ENCODE measurements around the gene PPP2R2D. TPM values are rescaled to one million over a fixed set of nuclear protein-coding genes. Genes with fewer than 3 reads are reported as not detected.

The PPP2R2D gene
- total and polyA plus RNA-seq, 2 donors: 29.3 to 32.3 TPM

DNA sequence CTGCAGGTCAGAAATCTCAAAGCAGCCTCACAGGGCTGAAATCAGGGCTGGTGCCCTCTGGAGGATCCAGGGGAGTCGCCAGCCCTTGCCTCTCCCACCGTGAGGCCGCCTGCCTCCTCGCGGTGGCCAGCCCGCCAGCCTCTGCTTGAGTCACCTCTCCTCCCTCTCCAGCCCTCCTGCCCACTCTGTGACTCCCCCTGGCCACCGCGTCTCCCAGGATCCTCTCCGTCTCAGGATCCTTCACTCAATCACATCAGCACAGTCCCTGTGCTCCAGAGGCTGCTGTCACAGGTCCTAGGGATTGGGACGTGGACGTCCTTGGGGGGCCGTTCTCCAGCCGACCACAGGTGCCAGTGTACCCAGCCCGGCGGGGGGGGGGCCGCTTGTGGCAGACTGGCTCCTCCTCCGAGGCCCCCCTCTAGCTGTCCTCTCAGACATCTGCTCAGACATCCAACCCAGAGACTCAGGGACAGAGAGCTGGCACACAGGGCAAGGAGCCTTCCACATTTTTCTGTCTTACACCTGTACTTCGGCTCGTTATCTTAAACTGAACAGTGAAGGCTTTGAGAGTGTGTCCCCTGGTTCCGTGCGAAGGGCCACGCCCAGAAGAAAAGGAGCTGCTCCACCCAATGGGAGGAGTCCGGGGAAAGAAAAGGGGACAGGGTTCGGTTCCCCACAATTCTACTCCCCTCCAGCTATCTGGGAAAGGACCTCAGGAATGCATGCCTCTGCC lies 9.4 kb upstream of the PPP2R2D start:
- WGBS: 62% methylated on average over 24 of the region's 24 CpGs
- H3K27ac ChIP-seq (ENCODE audit: low read depth in 1 of 2, low read length in 1 of 2): no peak overlapping the region
- no peak for DNase-seq (ENCODE audit: low read depth in 6 of 9, low spot score in 9 of 9)
- H3K9me3 ChIP-seq (ENCODE audit: control insufficient read depth in 2 of 2, insufficient read depth in 1 of 2, low read length in 1 of 2): no peaks in the 10 kb centered on the region
- no peak overlapping the region for H3K4me3 ChIP-seq (ENCODE audit: low read length in 2 of 2)
- no peaks in the 10 kb centered on the region for H3K4me1 ChIP-seq (ENCODE audit: control insufficient read depth in 2 of 2, insufficient read depth in 2 of 2, low read length in 2 of 2)
- peaks cover 3 to 22% of the 10 kb centered on the region in 2 donors for H3K27me3 ChIP-seq (ENCODE audit: control insufficient read depth in 2 of 2, insufficient read depth in 1 of 2, low read length in 1 of 2)
- no peaks in the 10 kb centered on the region for H3K36me3 ChIP-seq (ENCODE audit: control insufficient read depth in 2 of 2, insufficient read depth in 2 of 2, low read length in 1 of 2)

DNA sequence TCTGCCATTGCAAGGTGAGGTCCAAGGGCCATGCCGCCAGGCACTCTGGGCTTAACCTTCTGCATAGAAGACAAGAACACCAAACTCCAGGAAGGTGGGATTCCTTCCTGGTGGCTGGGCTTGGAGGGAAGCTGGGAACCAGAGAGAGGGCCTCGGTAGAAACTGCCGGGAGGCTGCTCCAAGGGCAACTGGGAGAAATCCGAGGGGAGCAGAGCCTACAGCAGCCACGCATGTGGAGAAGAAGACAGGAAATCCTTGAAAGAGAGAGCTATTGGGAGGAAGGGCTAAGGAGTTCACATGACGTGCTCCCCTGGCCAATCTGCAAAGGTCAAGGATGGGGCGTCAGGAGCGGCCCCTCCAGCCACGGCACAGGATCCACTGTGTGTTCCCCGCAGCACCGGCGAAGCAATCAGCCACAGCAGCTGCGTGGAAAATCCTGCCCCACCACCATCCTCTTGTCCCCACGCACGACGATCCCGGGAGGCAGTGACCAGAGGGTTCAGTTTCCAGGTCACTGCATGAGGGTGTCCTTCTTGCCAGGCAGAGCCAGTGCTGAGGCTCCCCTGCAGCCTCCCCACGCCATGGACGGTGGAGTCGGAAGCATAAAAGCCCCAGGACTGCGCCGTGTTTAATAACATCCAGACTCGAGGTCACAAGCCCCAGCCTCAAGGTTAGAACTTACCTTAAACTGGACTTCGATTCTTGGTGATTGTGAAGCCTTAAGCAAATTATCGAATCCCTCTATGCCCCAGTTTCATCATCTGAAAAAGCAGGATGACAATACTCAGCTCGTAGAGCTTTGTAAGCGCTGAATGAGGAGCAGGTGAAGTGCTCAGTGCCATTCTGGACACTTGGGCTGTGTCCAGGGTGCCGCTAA lies 8.6 kb upstream of the PPP2R2D start:
- Histone ChIP-seq H3K9me3 (ENCODE audit: control insufficient read depth in 2 of 2, insufficient read depth in 1 of 2, low read length in 1 of 2) (no peaks in the 10 kb centered on the region), H3K36me3 (ENCODE audit: control insufficient read depth in 2 of 2, insufficient read depth in 2 of 2, low read length in 1 of 2) (no peaks in the 10 kb centered on the region), H3K27ac (ENCODE audit: low read depth in 1 of 2, low read length in 1 of 2) (no peak overlapping the region), H3K27me3 (ENCODE audit: control insufficient read depth in 2 of 2, insufficient read depth in 1 of 2, low read length in 1 of 2) (peaks cover 0 to 22% of the 10 kb centered on the region in 2 donors), H3K4me1 (ENCODE audit: control insufficient read depth in 2 of 2, insufficient read depth in 2 of 2, low read length in 2 of 2) (peaks cover 0 to under 1% of the 10 kb centered on the region in 2 donors), H3K4me3 (ENCODE audit: low read length in 2 of 2) (no peak overlapping the region)
- no peak for DNase-seq (ENCODE audit: low read depth in 6 of 9, low spot score in 9 of 9)
- 88% methylated on average over 28 of the region's 28 CpGs for WGBS

DNA sequence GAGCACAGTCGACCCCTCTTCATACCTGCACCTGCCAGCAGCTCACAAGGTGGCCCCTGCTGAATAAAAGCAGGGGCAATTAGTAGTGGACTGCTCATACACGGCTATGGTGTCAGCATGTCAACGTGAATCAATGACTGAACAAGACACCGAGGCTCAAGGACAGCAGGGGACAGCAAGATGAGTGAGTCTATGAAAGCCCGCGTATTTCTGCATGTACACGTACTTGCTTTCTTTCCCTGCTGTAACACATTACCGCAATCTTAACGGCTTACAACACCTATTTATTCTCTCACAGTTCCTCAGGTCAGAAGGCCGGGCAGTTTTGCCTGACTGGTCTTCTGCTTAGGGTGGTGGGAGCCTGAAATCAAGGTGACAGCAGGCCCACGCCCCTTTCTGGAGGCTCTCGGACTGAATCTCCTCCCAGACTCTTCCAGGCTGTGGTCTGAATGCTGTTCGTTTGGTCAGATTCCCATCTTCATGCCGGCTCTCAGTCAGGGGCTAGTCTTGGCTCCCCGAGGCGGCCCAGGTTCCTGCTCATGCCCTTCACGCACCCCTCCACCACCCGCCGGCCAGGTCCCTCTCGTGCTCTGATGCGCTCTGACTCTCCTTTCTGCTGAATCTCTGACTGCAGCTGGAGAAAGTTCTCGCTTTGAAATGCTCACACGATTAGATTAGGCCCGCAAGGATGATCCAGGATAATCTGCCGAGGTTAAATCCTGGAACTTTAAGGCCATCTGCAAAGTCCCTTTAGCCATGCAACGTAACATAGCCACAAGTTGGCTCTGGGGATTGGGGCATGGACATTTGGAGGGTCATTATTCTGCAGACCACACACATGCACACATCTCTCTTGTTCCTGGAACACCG lies 7.8 kb upstream of the PPP2R2D start:
- no peaks in the 10 kb centered on the region for H3K9me3 ChIP-seq (ENCODE audit: control insufficient read depth in 2 of 2, insufficient read depth in 1 of 2, low read length in 1 of 2)
- peaks cover 0 to 5% of the 10 kb centered on the region in 2 donors for H3K4me1 ChIP-seq (ENCODE audit: control insufficient read depth in 2 of 2, insufficient read depth in 2 of 2, low read length in 2 of 2)
- no peak for DNase-seq (ENCODE audit: low read depth in 6 of 9, low spot score in 9 of 9)
- no peak overlapping the region for H3K27ac ChIP-seq (ENCODE audit: low read depth in 1 of 2, low read length in 1 of 2)
- 93% methylated on average over 27 of the region's 27 CpGs for WGBS
- peaks cover 0 to 24% of the 10 kb centered on the region in 2 donors for H3K27me3 ChIP-seq (ENCODE audit: control insufficient read depth in 2 of 2, insufficient read depth in 1 of 2, low read length in 1 of 2)
- no peak overlapping the region for H3K4me3 ChIP-seq (ENCODE audit: low read length in 2 of 2)
- no peaks in the 10 kb centered on the region for H3K36me3 ChIP-seq (ENCODE audit: control insufficient read depth in 2 of 2, insufficient read depth in 2 of 2, low read length in 1 of 2)

DNA sequence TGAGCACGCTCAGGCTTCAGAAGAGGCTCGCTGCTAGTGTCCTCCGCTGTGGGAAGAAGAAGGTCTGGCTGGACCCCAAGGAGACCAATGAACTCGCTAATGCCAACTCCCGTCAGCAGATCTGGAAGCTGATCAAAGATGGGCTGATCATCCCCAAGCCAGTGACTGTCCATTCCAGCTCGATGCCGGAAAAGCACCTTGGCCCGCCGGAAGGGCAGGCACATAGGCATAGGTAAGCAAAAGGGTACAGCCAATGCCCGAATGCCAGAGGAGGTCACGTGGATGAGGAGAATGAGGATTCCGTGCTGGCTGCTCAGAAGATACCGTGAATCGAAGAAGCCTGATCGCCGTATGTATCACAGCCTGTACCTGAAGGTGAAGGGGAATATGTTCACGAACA lies 5.7 kb upstream of the PPP2R2D start:
- DNase-seq (ENCODE audit: low read depth in 6 of 9, low spot score in 9 of 9): no peak
- WGBS: 98% methylated on average over 17 of the region's 17 CpGs
- Histone ChIP-seq H3K4me3 (ENCODE audit: low read length in 2 of 2) (no peak overlapping the region), H3K4me1 (ENCODE audit: control insufficient read depth in 2 of 2, insufficient read depth in 2 of 2, low read length in 2 of 2) (peaks cover 4 to 10% of the 10 kb centered on the region in 2 donors), H3K27ac (ENCODE audit: low read depth in 1 of 2, low read length in 1 of 2) (no peak overlapping the region), H3K36me3 (ENCODE audit: control insufficient read depth in 2 of 2, insufficient read depth in 2 of 2, low read length in 1 of 2) (no peaks in the 10 kb centered on the region), H3K27me3 (ENCODE audit: control insufficient read depth in 2 of 2, insufficient read depth in 1 of 2, low read length in 1 of 2) (peaks cover 5 to 40% of the 10 kb centered on the region in 2 donors), H3K9me3 (ENCODE audit: control insufficient read depth in 2 of 2, insufficient read depth in 1 of 2, low read length in 1 of 2) (no peaks in the 10 kb centered on the region)

DNA sequence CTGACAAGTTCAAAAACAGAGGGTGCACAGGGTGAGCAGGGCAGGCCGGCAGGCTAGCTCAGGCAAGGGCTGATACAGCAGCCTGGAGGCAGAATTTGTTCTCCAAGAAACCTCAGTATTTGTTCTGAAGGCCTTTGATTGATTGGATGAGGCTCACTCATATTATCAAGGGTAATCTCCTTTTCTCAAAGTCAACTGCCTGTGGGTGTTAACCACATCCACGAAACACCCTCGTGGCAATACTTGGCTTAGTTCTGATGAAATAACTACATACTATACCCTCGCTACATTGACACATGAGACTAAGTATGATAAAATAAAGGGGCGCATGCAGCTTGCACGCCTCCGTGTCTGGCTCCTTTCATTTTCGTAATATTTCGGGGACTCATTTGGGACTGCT lies 4.4 kb upstream of the PPP2R2D start:
- no peaks in the 10 kb centered on the region for H3K9me3 ChIP-seq (ENCODE audit: control insufficient read depth in 2 of 2, insufficient read depth in 1 of 2, low read length in 1 of 2)
- H3K27ac ChIP-seq (ENCODE audit: low read depth in 1 of 2, low read length in 1 of 2): no peak overlapping the region
- no peaks in the 10 kb centered on the region for H3K36me3 ChIP-seq (ENCODE audit: control insufficient read depth in 2 of 2, insufficient read depth in 2 of 2, low read length in 1 of 2)
- H3K4me1 ChIP-seq (ENCODE audit: control insufficient read depth in 2 of 2, insufficient read depth in 2 of 2, low read length in 2 of 2): peaks cover 5 to 11% of the 10 kb centered on the region in 2 donors
- 76% methylated on average over 9 of the region's 9 CpGs for WGBS
- peaks cover 5 to 34% of the 10 kb centered on the region in 2 donors for H3K27me3 ChIP-seq (ENCODE audit: control insufficient read depth in 2 of 2, insufficient read depth in 1 of 2, low read length in 1 of 2)
- no peak overlapping the region for H3K4me3 ChIP-seq (ENCODE audit: low read length in 2 of 2)
- DNase-seq (ENCODE audit: low read depth in 6 of 9, low spot score in 9 of 9): peak in 1 of 9 donors; percentile 34

DNA sequence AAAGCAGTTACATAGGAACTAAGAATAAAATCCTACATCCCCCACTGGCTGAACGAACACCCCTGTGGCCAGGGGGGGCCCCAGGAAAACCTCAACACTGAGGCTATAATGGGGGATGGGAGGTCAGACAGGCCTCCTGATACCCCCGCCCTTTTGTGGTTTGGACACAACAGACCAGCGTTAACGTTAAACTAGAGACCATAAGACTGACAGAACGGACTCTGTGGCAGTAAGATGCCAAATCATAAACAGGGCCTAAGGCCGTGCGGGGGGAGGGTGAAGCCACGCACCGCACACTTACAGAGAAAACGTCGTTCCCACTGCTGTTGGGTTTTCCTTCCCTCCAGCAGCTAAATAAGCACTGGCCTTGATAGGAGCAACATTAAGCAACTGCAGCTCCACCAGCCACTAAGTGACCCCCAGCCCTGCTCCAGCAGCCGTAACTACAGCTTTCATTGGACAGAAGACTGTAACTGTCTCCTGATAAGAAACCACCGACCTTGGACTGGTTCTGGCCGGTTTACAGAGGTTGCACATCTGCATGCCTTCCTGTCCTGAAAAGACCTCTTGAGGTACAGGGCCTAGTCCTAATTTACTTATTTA lies 3.4 kb upstream of the PPP2R2D start:
- Histone ChIP-seq H3K36me3 (ENCODE audit: control insufficient read depth in 2 of 2, insufficient read depth in 2 of 2, low read length in 1 of 2) (no peaks in the 10 kb centered on the region), H3K4me3 (ENCODE audit: low read length in 2 of 2) (no peak overlapping the region), H3K27ac (ENCODE audit: low read depth in 1 of 2, low read length in 1 of 2) (no peak overlapping the region), H3K9me3 (ENCODE audit: control insufficient read depth in 2 of 2, insufficient read depth in 1 of 2, low read length in 1 of 2) (no peaks in the 10 kb centered on the region), H3K27me3 (ENCODE audit: control insufficient read depth in 2 of 2, insufficient read depth in 1 of 2, low read length in 1 of 2) (peaks cover 5 to 24% of the 10 kb centered on the region in 2 donors), H3K4me1 (ENCODE audit: control insufficient read depth in 2 of 2, insufficient read depth in 2 of 2, low read length in 2 of 2) (peaks cover 11 to 17% of the 10 kb centered on the region in 2 donors)
- 27% methylated on average over 14 of the region's 14 CpGs for WGBS
- DNase-seq (ENCODE audit: low read depth in 6 of 9, low spot score in 9 of 9): no peak

DNA sequence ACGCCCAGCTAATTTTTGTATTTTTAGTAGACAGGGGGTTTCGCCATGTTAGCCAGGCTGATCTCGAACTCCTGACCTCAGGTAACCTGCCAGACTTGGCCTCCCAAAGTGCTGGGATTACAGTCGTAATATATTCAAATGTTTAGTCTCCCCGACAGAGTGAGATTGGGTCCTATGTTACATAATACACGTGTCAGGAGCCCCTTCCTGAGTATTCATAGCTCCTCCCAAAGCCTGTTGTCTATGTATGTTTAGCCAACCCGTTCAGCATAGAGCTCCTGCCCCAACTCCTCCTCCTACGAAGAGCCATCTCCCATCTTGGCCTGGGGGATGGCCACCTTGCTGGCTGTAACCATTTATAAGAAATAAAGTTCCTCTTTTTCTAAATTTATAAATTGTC lies 2.7 kb upstream of the PPP2R2D start:
- DNase-seq (ENCODE audit: low read depth in 6 of 9, low spot score in 9 of 9): no peak
- H3K27me3 ChIP-seq (ENCODE audit: control insufficient read depth in 2 of 2, insufficient read depth in 1 of 2, low read length in 1 of 2): peaks cover 5 to 21% of the 10 kb centered on the region in 2 donors
- no peaks in the 10 kb centered on the region for H3K36me3 ChIP-seq (ENCODE audit: control insufficient read depth in 2 of 2, insufficient read depth in 2 of 2, low read length in 1 of 2)
- H3K9me3 ChIP-seq (ENCODE audit: control insufficient read depth in 2 of 2, insufficient read depth in 1 of 2, low read length in 1 of 2): no peaks in the 10 kb centered on the region
- H3K27ac ChIP-seq (ENCODE audit: low read depth in 1 of 2, low read length in 1 of 2): no peak overlapping the region
- H3K4me1 ChIP-seq (ENCODE audit: control insufficient read depth in 2 of 2, insufficient read depth in 2 of 2, low read length in 2 of 2): peaks cover 16 to 24% of the 10 kb centered on the region in 2 donors
- whole genome bisulfite sequencing: 88% methylated on average over 8 of the region's 8 CpGs
- H3K4me3 ChIP-seq (ENCODE audit: low read length in 2 of 2): no peak overlapping the region

DNA sequence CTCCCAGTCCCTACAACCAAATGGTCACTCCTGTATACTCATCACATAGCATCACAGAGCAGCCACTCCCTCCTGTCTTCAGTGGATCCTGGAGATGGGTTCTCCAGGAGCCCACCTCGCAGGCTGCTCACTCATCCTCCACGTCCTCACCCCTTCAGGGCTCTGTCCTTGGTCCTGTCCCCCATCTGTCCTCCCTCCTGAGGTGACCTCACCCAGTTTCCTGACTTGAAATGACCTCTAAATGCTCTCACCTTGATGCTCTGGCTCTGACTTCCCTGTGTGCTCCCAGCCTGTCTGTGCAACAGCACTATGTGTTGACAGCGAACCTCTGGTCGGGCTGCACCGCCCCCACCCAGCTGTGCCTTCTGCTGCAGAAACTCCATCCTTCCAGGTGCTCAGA lies 2.1 kb upstream of the PPP2R2D start:
- DNase-seq (ENCODE audit: low read depth in 6 of 9, low spot score in 9 of 9): no peak
- no peak overlapping the region for H3K27ac ChIP-seq (ENCODE audit: low read depth in 1 of 2, low read length in 1 of 2)
- peaks cover 18 to 28% of the 10 kb centered on the region in 2 donors for H3K4me1 ChIP-seq (ENCODE audit: control insufficient read depth in 2 of 2, insufficient read depth in 2 of 2, low read length in 2 of 2)
- H3K4me3 ChIP-seq (ENCODE audit: low read length in 2 of 2): no peak overlapping the region
- H3K27me3 ChIP-seq (ENCODE audit: control insufficient read depth in 2 of 2, insufficient read depth in 1 of 2, low read length in 1 of 2): peaks cover 5 to 18% of the 10 kb centered on the region in 2 donors
- WGBS: 88% methylated on average over 5 of the region's 5 CpGs
- H3K9me3 ChIP-seq (ENCODE audit: control insufficient read depth in 2 of 2, insufficient read depth in 1 of 2, low read length in 1 of 2): no peaks in the 10 kb centered on the region
- peaks cover 0 to 2% of the 10 kb centered on the region in 2 donors for H3K36me3 ChIP-seq (ENCODE audit: control insufficient read depth in 2 of 2, insufficient read depth in 2 of 2, low read length in 1 of 2)

Data from thymus (tissue), 11 donors.